HG03378 (cell line): ENCODE data around the gene RERE.

Source experiments
- ATAC-seq: cut with Tn5 transposase; IDR thresholded peaks from one replicate; pipeline ENCODE4 v1.9.1; 2021; ENCODE audit warnings: mild to moderate bottlenecking, moderate library complexity; ENCODE audit not compliant: unreplicated experiment

RERE gene

GRCh38 chr1:8418301-8418700, 399.1 kb downstream of the RERE start:
- no peak for ATAC-seq

- ATAC-seq: no peak
These were observed 399.8 kb downstream of the RERE start for GRCh38 chr1:8417625-8418024.

DNA sequence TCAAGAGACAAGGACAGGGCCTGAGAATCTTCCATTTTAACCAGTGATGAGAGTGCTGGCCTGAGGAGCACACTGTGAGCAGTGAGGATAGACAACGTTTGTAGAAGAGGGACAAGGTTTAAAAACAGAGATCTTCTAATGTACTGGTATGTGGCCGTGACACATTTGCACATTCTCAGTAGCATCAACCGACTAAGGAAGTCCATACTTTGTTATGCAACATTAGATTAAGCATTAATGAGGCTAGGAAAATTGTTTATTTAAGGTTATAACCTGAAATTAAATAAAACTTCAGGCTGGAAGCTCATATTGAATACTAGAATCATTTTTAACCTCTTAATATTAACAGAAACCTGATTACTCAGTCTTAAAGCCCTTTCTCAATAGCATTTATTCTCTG, 400.6 kb downstream of the RERE start:
- ATAC-seq: no peak

DNA sequence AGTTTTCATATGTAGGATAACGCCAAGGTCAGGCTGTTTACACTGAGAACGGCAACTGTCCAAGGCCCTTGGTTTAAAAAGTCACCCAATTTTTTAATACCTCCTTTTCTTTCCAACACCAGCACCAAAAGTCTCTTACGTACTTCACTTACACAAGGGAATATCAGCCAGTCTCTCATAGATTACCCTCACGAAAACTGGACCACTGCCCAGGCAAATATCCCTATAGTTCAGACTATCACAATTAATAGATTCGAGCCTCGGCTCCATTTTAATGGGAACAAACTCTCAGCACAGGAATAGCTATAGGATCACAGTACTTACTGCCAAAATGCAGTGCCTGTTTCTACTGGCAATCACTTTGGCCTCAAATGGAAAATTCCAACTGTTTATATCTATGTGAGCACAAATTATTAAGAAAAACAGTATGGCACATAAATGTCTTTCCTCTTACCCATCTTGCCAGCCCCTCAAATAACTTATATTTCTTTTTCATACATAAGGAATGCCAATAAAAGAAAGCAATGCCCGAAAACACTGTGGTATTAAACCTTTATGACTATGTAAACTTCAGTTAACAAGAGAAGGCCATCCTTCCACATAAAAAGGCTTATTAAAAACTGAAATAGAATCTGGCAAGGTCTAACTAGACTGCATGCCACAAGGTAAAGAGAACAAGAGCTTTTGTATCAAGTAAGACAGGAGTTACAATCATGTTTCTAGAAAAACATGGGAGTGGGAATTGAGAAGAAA, 401.7 kb downstream of the RERE start:
- ATAC-seq: no peak

GRCh38 chr1:8412183-8412831, 405.1 kb downstream of the RERE start:
- no peak for ATAC-seq

GRCh38 chr1:8411803-8412182, 405.6 kb downstream of the RERE start:
- no peak for ATAC-seq

DNA sequence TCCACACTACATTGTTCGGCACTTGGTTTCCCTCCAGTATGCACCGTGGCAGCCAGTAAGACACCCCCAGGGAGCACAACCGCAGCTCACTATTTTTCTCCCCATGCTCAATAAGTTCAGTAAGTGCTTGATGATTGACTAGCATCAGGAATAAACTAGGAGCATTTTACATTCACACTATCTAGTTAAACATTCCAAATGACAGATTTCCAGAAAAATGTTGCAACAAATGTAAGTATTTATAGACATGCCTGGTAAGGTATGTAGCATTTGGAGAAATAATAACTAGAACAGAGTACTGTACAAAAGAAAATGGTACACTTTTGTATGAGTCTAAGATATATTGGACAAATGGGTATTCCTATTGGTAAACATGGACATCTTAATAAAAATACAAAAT, 406.6 kb downstream of the RERE start:
- no peak for ATAC-seq

- ATAC-seq: no peak
These were observed 407.8 kb downstream of the RERE start for GRCh38 chr1:8409606-8410005.

DNA sequence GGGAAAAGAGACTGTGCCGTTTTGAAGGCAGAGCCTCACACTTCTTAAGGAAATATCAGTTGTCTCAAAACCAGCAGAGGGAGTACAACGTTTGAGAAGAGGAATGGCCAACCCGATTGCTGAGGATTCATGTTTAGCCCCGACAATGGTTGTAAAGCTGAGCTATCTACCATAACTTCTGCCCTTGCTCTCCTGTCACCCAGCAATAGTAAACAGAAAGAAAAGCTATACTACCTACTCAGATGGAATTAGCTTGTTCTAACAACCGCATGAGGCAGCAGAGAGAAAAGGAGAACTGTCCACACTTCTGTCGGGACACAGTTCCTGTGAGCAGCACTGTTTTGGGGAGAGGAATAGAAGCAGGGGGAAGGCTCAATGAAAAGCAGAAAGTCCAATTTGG, 408.3 kb downstream of the RERE start:
- ATAC-seq: no peak

DNA sequence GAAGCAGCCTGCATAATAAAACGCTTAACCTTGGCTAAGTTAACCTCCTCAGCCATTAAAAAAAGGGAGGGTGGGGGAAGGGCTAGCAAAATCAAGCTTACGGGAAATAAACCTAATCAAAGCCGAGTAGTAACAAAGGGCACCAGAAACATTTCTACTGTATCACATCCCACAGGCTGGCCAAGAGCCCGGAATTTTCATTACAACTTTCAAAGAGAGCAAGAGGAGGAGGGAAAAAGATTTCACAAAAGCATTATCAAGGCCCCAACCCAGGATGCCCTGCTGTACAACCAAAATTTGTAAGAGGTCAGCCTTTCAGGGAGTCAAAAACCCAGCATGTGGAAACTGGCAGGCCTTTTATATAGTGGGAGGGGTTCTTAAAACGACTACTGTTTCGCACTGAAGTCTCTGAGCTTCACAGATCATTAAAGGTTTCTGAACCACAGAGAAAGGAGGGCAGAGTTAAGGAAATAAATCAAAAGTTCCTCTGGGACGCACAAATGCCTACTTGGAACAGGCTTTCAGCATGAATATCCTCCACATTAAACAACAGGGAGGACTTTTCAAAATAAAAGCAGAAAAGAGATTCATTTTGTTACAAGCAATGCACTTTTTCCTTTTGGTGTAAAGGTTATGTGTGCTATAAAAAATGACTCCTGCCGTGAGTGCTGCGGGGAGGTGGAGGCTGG, 409.1 kb downstream of the RERE start:
- no peak for ATAC-seq

DNA sequence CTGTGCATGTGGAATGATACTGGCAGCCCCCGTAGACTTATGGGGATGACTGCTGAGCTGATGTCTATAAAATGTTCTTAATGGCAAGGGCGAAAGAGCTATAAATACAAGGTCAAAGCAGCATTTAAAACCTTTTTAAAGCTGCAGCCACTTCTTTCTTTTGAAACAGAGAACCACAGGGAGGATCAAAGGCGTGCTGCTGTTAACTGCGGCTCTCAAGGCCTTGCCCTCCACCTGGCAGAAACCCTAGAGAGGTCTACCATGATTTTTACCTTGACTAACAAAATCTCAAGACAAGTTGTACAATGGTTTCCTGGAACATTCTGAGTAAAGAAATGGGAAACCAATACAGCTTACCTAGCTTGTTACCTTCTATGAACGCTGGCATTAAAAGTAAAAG, 409.8 kb downstream of the RERE start:
- no peak for ATAC-seq

DNA sequence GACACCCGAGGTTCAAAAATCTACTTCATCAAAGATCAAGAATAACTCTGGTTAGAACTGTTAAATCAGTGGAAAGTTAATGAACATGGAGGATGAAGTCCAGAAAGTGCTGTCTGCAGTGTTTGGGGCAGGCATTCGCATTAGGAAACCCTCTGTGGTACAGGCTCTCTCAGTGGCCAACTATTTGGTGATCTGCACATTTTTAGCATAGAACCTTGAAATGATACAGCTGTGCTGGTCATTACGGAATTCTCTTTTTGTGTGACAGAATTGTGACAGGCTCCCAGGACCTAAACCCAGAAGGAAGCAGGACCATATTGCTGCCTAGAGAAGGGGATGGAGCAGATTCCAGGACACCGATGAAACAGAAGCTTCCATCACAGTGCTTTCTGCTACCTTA, 410.5 kb downstream of the RERE start:
- ATAC-seq: no peak

- no peak for ATAC-seq
These were observed 411.4 kb downstream of the RERE start for GRCh38 chr1:8406011-8406410.

- no peak for ATAC-seq
These were observed 412.7 kb downstream of the RERE start for GRCh38 chr1:8404460-8405370.

DNA sequence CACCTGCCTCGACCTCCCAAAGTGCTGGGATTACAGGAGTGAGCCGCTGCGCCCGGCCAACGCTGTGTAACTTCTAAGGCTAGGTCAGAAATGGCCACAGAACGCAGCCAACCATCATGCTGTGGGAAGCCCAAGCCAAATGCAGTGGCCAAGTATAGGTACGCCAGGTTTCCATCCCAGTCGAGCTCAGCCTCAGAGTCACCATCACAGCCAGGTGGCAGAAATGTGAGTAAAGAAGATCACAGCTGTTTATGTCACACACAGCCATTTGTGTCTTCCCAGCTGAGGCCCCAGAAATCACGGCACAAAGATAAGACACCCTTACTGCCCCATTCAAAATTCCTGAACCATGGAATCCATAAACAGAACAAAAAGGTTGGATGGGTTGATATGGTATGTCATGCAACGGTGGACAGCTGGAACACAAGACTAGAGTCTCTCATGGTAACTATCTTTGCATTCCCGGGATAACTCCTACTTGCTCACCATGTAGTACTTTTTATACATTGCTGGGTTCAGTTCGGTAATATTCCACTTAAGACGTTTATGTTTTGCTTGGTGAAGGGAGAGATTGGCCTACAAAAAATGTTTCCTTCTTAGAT, 415.2 kb downstream of the RERE start:
- no peak for ATAC-seq

GRCh38 chr1:8398677-8399076, 418.8 kb downstream of the RERE start:
- no peak for ATAC-seq

DNA sequence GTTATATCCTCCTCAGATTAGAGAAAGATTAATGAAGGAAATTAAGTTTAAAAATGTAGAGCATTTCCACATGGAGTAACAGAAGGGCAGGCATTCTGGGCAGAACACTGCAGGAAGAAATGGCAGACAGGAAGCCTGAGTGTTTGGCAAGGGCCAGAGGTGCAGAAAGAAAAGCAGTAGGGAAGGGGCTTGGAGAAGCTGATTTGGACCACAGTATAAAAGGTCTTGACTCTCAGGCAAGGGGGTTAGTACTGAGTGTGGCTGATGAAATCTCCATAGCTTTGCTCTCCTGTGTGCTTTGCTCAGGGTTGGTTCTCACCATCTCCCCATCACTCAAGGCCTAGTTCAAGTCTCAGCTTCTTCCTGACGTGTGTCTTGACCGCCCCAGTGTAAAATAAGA, 419.4 kb downstream of the RERE start:
- ATAC-seq: no peak

- ATAC-seq: no peak
These were observed 419.9 kb downstream of the RERE start for GRCh38 chr1:8397511-8397910.

GRCh38 chr1:8396786-8397406, 420.5 kb downstream of the RERE start:
- ATAC-seq: no peak

DNA sequence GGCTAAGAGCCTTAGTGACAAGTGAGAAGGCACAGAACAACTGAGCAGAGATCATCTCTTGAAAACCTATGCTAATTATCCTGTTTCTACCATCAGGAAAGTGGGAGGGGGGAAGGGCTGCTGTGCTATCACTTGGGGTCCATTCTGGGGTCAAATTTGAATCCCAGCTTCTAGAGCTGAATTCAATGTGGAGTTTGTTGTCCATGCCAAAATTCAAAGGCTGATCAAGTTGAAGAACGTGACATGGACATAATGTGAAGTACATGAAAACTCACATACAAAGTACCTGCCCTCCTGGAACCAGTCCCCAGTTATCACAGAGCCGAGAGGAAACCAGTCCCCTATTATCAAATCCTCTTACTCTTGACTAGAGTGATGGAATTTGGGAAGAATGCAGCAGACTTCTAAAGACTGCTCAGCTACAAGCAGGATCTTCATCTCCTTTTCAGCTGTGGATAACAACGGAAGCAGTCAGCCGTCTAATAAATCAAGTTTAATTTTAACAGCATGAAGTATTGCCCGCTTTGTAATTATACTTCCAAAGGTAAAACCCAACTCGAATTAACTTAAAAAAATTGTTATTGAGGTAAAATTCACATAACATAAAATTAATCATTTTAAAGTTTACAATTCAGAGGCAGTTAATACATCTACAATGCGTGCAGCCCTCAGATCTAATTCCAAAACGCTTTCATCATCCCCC, 421.2 kb downstream of the RERE start:
- ATAC-seq: no peak
